Omental fat pad (tissue), 4 donors: Measurements from ENCODE around the gene TRIM17. TPM values are rescaled to one million over a fixed set of nuclear protein-coding genes. Genes with fewer than 3 reads are reported as not detected.

Source experiments
- ATAC-seq: fragments of 150-250 bp; one replicate; pipeline ENCODE4 v1.9.1; 2016; ENCODE audit warnings: mild to moderate bottlenecking, moderate library complexity; ENCODE audit not compliant: low FRiP score
- DNase-seq: peaks from one replicate; pipeline ENCODE4 v3.0.0-alpha.2; 2019; ENCODE audit warnings: low spot score
- total RNA-seq, 4 donors: library from RNA; depleted of rRNA; stranded (reverse); fragments of >200 nt; gene quantifications; one replicate each; pipeline ENCODE4 v1.1.0, GENCODE V29; 2016
- TF ChIP-seq, protein P1 (sequence below), 3 donors: fragments of 450-650 bp; IDR thresholded peaks; one replicate each; pipeline ENCODE4 v1.5.1; 2016 to 2017; ENCODE audit warnings: antibody characterized with exemption in 3 of 3, mild to moderate bottlenecking in 3 of 3, moderate library complexity in 2 of 3

The TRIM17 gene
- total RNA-seq, 4 donors from 2014 or later: 0.96 to 3.3 (median 1.7) TPM; not detected in 1

DNA sequence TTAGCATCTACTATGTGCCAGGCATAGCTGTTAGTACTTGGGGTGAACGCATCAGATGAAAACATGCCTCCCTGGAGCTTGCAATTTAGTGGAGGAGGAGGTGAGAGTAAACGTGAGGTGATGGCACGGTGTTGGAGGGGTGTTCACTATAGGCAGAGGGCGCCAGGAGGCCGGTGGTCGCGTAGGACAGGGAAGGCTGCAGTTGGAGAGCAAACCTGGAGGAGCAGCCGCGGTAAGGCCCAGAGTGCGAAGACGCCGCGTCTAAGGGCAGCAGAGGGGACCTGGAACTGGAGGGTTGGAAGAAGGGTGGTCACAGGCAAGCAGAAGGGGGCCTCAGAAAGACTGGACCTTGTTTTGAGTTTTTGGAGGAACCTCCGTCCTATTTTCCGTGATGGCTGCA lies 30.2 kb upstream of the TRIM17 start:
- no peak for DNase-seq
- no peak for ATAC-seq
- TF ChIP-seq, protein P1, sequence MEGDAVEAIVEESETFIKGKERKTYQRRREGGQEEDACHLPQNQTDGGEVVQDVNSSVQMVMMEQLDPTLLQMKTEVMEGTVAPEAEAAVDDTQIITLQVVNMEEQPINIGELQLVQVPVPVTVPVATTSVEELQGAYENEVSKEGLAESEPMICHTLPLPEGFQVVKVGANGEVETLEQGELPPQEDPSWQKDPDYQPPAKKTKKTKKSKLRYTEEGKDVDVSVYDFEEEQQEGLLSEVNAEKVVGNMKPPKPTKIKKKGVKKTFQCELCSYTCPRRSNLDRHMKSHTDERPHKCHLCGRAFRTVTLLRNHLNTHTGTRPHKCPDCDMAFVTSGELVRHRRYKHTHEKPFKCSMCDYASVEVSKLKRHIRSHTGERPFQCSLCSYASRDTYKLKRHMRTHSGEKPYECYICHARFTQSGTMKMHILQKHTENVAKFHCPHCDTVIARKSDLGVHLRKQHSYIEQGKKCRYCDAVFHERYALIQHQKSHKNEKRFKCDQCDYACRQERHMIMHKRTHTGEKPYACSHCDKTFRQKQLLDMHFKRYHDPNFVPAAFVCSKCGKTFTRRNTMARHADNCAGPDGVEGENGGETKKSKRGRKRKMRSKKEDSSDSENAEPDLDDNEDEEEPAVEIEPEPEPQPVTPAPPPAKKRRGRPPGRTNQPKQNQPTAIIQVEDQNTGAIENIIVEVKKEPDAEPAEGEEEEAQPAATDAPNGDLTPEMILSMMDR (IDR thresholded peaks at IDR 0.05): no peak

DNA sequence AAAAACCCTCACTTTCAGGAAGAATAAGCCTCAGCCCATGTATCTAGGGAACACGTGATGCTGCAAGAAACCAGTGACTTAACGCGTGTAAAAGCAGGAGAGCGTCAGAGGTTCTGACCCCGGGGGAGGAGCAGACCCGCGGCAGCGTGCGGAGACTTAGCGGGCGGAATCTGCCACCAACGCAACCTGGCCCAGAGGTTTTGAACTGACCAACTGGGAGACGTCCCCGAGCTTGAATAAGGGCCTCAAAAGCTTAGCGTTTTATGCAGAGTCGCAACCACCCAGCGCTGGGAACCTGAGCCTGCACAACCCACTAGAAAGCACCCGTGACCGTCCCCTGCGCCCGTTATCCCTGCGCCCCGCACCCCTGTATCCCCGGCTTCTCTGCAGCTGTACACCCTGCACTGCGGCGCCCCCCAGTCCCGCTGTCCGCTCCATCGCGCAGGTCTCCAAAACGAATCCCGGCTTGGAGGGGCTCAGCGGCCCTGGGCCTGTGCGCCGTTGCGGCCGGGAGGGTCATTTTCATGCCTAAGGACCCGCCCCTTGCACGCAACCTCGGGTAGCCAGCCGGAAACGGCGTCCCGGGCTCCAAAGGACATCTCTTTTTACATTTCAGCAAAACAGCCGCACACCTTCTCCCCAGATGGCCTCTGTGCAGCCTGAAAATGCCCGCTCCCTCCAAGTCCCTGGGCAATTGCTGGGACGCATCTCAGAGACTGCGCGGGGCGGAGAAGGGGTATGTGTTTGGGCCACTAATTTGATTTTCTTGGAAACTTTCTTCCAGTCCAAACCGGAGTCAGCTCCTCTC lies 29.4 kb upstream of the TRIM17 start:
- ATAC-seq (peak; percentile 91), DNase-seq (no peak)
- TF ChIP-seq, protein P1 (IDR thresholded peaks at IDR 0.05): no peak

DNA sequence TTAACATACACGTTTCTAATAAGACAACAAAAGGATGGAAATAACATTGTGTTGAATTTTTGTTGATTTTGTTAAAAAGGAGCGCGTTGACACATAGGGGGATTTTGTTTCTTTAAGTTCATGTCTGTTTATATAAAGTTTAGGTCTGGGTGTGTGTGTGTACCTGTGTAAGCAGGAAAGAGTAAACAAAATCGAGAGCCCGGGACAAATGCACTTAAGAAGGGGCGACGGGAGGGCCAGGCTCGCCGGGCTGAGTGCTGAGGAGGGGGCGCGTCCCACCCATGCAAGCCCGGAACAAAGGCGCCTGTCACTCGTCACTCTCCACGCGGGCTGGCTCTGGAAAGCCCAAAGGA lies 28.8 kb upstream of the TRIM17 start:
- TF ChIP-seq, protein P1 (IDR thresholded peaks at IDR 0.05): no peak
- no peak for ATAC-seq
- DNase-seq: no peak

DNA sequence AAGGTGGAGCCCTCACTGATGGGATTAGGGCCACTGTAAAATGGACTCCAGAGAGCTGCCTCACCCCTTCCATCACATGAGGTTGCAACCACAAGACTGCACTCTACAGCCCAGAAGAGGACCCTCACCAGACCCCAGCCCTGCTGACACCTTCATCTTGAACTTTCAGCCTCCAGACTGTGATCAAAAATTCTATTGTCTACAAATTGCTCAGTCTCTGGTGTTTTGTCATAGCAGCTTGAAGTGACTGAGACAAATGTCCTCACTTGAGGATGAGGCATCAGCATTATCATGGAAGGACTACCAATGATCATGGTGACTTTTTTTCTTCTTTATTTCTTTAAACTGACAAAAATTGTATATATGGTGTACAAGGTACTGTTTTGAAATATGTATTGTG lies 26.7 kb upstream of the TRIM17 start:
- TF ChIP-seq, protein P1 (IDR thresholded peaks at IDR 0.05): no peak
- DNase-seq: no peak

DNA sequence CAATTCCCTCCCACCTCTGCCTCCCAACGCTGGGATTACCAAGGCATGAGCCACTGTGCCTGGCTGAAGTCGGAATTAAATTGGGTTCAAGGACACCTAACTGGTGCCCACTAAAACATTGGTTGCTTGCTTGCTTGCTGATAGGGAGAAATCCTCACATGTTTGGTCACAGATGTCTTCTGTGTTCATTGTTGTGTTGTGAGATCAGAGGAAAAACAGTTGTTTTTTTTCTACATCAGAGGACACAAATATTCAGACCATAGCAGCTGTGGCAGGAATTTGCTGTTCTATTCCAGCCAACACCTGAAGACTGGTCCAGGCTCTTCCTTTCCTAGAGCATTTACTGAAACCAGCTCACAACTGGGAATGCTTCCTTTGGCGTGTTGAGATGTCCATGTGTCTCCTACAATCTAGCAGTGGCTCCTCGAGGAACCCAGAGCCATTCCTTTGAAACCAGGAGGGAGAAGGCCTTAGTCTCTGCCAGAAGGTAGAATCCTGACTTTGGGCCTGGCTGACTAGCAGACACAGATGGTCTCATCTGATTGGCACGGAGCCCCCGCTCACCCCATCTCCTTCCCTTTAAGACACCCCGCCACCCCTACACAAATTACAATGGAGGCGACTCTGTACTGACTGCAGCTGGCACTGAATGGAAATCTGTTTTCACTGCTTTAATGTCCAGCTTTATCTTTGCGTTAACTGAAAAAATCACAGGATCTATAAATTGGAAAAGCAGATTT lies 24.3 kb upstream of the TRIM17 start:
- no peak for DNase-seq
- TF ChIP-seq, protein P1 (IDR thresholded peaks at IDR 0.05): no peak
- no peak for ATAC-seq

More for the DNA sequence above, 26.7 kb upstream of the TRIM17 start:
- no peak for ATAC-seq

DNA sequence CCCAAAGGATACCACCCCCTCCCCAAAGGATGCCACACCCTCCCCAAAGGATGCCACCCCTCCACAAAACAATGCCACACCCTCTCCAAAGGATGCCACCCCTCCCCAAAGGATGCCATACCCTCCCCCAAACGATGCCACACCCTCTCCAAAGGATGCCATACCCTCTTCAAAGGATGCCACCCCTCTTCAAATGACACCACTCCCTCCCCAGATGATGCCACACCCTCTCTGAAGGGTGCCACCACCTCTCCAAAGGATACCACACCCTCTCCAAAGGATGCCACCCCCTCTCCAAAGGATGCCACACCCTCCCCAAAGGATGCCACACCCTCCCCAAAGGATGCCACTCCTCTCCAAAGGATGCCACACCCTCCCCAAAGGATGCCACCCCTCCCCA lies 21.6 kb upstream of the TRIM17 start:
- DNase-seq (no peak), ATAC-seq (no peak)
- TF ChIP-seq, protein P1 (IDR thresholded peaks at IDR 0.05): no peak
